Measurements from ENCODE around the gene AVP. TPM values are rescaled to one million over a fixed set of nuclear protein-coding genes. Genes with fewer than 3 reads are reported as not detected.
"Not testable (repeated sequence)": the region's sequence is repeated elsewhere in the genome, so short reads cannot be mapped to it uniquely, and the experiment has no call there.

AVP gene
- polyA plus RNA-seq, 1 donor (not counting 4 experiments of a cell fraction or from before 2014, with no cell fraction given): not detected

DNA sequence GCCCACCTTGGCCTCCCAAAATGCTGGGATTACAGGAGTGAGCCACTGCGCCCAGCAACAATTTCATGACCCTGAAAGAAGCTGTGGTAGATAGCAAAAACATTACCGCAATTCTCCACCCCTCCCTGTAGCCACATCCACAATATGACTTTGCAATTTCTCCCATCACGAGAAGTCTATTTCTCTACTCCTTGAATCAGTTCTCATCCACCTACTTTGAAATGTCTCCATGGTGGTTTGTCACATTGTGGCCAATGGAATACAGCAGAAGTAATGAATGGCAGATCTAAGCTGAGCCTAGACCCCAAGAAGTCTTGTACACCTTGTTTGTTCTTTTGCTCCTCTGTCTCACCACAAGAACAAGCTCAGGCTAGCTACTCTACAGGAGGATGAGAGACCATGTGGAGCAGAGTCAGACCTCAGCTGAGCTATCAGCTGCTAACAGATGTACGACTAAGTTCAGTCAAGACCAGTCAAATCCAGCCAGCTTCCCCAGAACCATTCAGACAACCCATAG, 6.8 kb downstream of the AVP start:
- Histone ChIP-seq H3K4me1 (ENCODE audit: control insufficient read depth, extremely low read depth, insufficient read depth, low read length) (no peaks in the 10 kb centered on the region), H3K4me2 (ENCODE audit: control insufficient read depth, extremely low read depth, insufficient read depth, low read depth, low read length) (no peak overlapping the region), H3K9me1 (ENCODE audit: control insufficient read depth, extremely low read depth, insufficient read depth, low read length) (no peaks in the 10 kb centered on the region), H3K9ac (ENCODE audit: control insufficient read depth, extremely low read depth, insufficient read depth, low read length) (no peak overlapping the region), H4K20me1 (ENCODE audit: control insufficient read depth, extremely low read depth, insufficient read depth, low read length) (no peaks in the 10 kb centered on the region), H3K27ac (ENCODE audit: control insufficient read depth, insufficient read depth, low read length) (no peak overlapping the region), H3K4me3 (ENCODE audit: control insufficient read depth in 2 of 3, extremely low read depth in 1 of 3, insufficient read depth in 2 of 3, low read depth in 1 of 3, low read length in 3 of 3) (no peak overlapping the region), H3K79me2 (ENCODE audit: control insufficient read depth, insufficient read depth, low read length) (no peaks in the 10 kb centered on the region), H3K9me3 (ENCODE audit: control insufficient read depth, low read depth, low read length) (no peaks in the 10 kb centered on the region), H3K36me3 (ENCODE audit: control insufficient read depth in 2 of 2, extremely low read depth in 1 of 2, insufficient read depth in 2 of 2, low read length in 2 of 2) (no peaks in the 10 kb centered on the region), H2AFZ (ENCODE audit: control insufficient read depth, low read length) (no peak overlapping the region), H3K27me3 (ENCODE audit: control insufficient read depth, extremely low read depth, insufficient read depth, low read length) (peaks cover 27% of the 10 kb centered on the region)
- dilution Hi-C loops (cut with MboI; ENCODE audit: extremely low pct_ligation_motif_present, low sequenced_read_pairs): no loop called here
- DNase-seq (ENCODE audit: low read depth, low spot score): no peak
- TF ChIP-seq EZH2 (IDR thresholded peaks at IDR 0.05; ENCODE audit: low read length): no peak
- no peak for FAIRE-seq

GRCh38 chr20:3075315-3075714, 9.2 kb downstream of the AVP start:
- H2AFZ ChIP-seq (ENCODE audit: control insufficient read depth, low read length); dilution Hi-C loops (cut with MboI; ENCODE audit: extremely low pct_ligation_motif_present, low sequenced_read_pairs); H3K4me2 ChIP-seq (ENCODE audit: control insufficient read depth, extremely low read depth, insufficient read depth, low read depth, low read length): not testable (repeated sequence)

GRCh38 chr20:3074812-3075211, 9.7 kb downstream of the AVP start:
- no peaks in the 10 kb centered on the region for H4K20me1 ChIP-seq (ENCODE audit: control insufficient read depth, extremely low read depth, insufficient read depth, low read length)
- H3K79me2 ChIP-seq (ENCODE audit: control insufficient read depth, insufficient read depth, low read length): no peaks in the 10 kb centered on the region
- peaks cover 25% of the 10 kb centered on the region for H3K27me3 ChIP-seq (ENCODE audit: control insufficient read depth, extremely low read depth, insufficient read depth, low read length)
- H3K27ac ChIP-seq (ENCODE audit: control insufficient read depth, insufficient read depth, low read length): no peak overlapping the region
- no peak overlapping the region for H3K4me3 ChIP-seq (ENCODE audit: control insufficient read depth in 2 of 3, extremely low read depth in 1 of 3, insufficient read depth in 2 of 3, low read depth in 1 of 3, low read length in 3 of 3)
- no peaks in the 10 kb centered on the region for H3K4me1 ChIP-seq (ENCODE audit: control insufficient read depth, extremely low read depth, insufficient read depth, low read length)
- H3K9me3 ChIP-seq (ENCODE audit: control insufficient read depth, low read depth, low read length): no peaks in the 10 kb centered on the region
- H3K4me2 ChIP-seq (ENCODE audit: control insufficient read depth, extremely low read depth, insufficient read depth, low read depth, low read length): no peak overlapping the region
- no peak overlapping the region for H2AFZ ChIP-seq (ENCODE audit: control insufficient read depth, low read length)
- no peaks in the 10 kb centered on the region for H3K9me1 ChIP-seq (ENCODE audit: control insufficient read depth, extremely low read depth, insufficient read depth, low read length)
- H3K9ac ChIP-seq (ENCODE audit: control insufficient read depth, extremely low read depth, insufficient read depth, low read length): no peak overlapping the region
- no peaks in the 10 kb centered on the region for H3K36me3 ChIP-seq (ENCODE audit: control insufficient read depth in 2 of 2, extremely low read depth in 1 of 2, insufficient read depth in 2 of 2, low read length in 2 of 2)
- TF ChIP-seq CTCF (optimal IDR thresholded peaks at IDR 0.05 in 1 of 3, IDR thresholded peaks at IDR 0.05 in 1 of 3, conservative IDR thresholded peaks at IDR 0.05 in 1 of 3; ENCODE audit: extremely low read depth in 1 of 3, insufficient read depth in 2 of 3, low read length in 3 of 3): no peak
- no peak for TF ChIP-seq EZH2 (IDR thresholded peaks at IDR 0.05; ENCODE audit: low read length)
- dilution Hi-C loops (cut with MboI; ENCODE audit: extremely low pct_ligation_motif_present, low sequenced_read_pairs): no loop called here
- DNase-seq (ENCODE audit: low read depth, low spot score): no peak
- no peak for FAIRE-seq

More at GRCh38 chr20:3075315-3075714, 9.2 kb downstream of the AVP start:
- not testable (repeated sequence) for DNase-seq (ENCODE audit: low read depth, low spot score); H3K9ac ChIP-seq (ENCODE audit: control insufficient read depth, extremely low read depth, insufficient read depth, low read length); H3K9me3 ChIP-seq (ENCODE audit: control insufficient read depth, low read depth, low read length); H4K20me1 ChIP-seq (ENCODE audit: control insufficient read depth, extremely low read depth, insufficient read depth, low read length); FAIRE-seq; H3K79me2 ChIP-seq (ENCODE audit: control insufficient read depth, insufficient read depth, low read length); H3K36me3 ChIP-seq (ENCODE audit: control insufficient read depth in 2 of 2, extremely low read depth in 1 of 2, insufficient read depth in 2 of 2, low read length in 2 of 2); H3K4me1 ChIP-seq (ENCODE audit: control insufficient read depth, extremely low read depth, insufficient read depth, low read length); H3K27ac ChIP-seq (ENCODE audit: control insufficient read depth, insufficient read depth, low read length); H3K4me3 ChIP-seq (ENCODE audit: control insufficient read depth in 2 of 3, extremely low read depth in 1 of 3, insufficient read depth in 2 of 3, low read depth in 1 of 3, low read length in 3 of 3); H3K9me1 ChIP-seq (ENCODE audit: control insufficient read depth, extremely low read depth, insufficient read depth, low read length)
- peaks cover 25% of the 10 kb centered on the region for H3K27me3 ChIP-seq (ENCODE audit: control insufficient read depth, extremely low read depth, insufficient read depth, low read length)

- FAIRE-seq; H3K27ac ChIP-seq (ENCODE audit: control insufficient read depth, insufficient read depth, low read length); H3K4me1 ChIP-seq (ENCODE audit: control insufficient read depth, extremely low read depth, insufficient read depth, low read length); H3K9ac ChIP-seq (ENCODE audit: control insufficient read depth, extremely low read depth, insufficient read depth, low read length); H3K79me2 ChIP-seq (ENCODE audit: control insufficient read depth, insufficient read depth, low read length); H3K9me3 ChIP-seq (ENCODE audit: control insufficient read depth, low read depth, low read length); H3K4me3 ChIP-seq (ENCODE audit: control insufficient read depth in 2 of 3, extremely low read depth in 1 of 3, insufficient read depth in 2 of 3, low read depth in 1 of 3, low read length in 3 of 3); H3K4me2 ChIP-seq (ENCODE audit: control insufficient read depth, extremely low read depth, insufficient read depth, low read depth, low read length); H2AFZ ChIP-seq (ENCODE audit: control insufficient read depth, low read length); H4K20me1 ChIP-seq (ENCODE audit: control insufficient read depth, extremely low read depth, insufficient read depth, low read length); DNase-seq (ENCODE audit: low read depth, low spot score); H3K36me3 ChIP-seq (ENCODE audit: control insufficient read depth in 2 of 2, extremely low read depth in 1 of 2, insufficient read depth in 2 of 2, low read length in 2 of 2); dilution Hi-C loops (cut with MboI; ENCODE audit: extremely low pct_ligation_motif_present, low sequenced_read_pairs); H3K9me1 ChIP-seq (ENCODE audit: control insufficient read depth, extremely low read depth, insufficient read depth, low read length): not testable (repeated sequence)
- H3K27me3 ChIP-seq (ENCODE audit: control insufficient read depth, extremely low read depth, insufficient read depth, low read length): peaks cover 25% of the 10 kb centered on the region
These were observed 11.3 kb downstream of the AVP start for GRCh38 chr20:3073251-3073643.

All from keratinocyte (primary cell).